Stomach (tissue), 4 donors: ENCODE measurements around the gene COP1.

Source experiments
- CTCF ChIP-seq, 7 experiments: fragments of 450-650 bp in 4 of 7; fragments of 200-600 bp in 3 of 7; sonication (generic) in 3 of 7; IDR thresholded peaks; one replicate each; pipeline ENCODE4 v1.5.1; 2016 to 2019; ENCODE audit warnings: antibody characterized with exemption in 7 of 7, control low read depth in 2 of 7, mild to moderate bottlenecking in 1 of 7
- POLR2A ChIP-seq, 4 donors: fragments of 450-650 bp; IDR thresholded peaks; one replicate each; pipeline ENCODE4 v1.6.1; 2016; ENCODE audit warnings: antibody characterized with exemption in 4 of 4, control low read depth in 2 of 4, mild to moderate bottlenecking in 1 of 4, moderate library complexity in 1 of 4
- POLR2AphosphoS5 ChIP-seq, 3 donors: sonication (generic); formaldehyde crosslinking; IDR thresholded peaks; one replicate each; pipeline ENCODE4 v1.6.1; 2016; ENCODE audit warnings: antibody characterized with exemption in 3 of 3

GRCh38 chr1:175981128-175981527 is 226.0 kb downstream of the COP1 start:
- no peak for TF ChIP-seq POLR2A (IDR thresholded peaks at IDR 0.05)
- TF ChIP-seq CTCF (IDR thresholded peaks at IDR 0.05): no peak
- TF ChIP-seq POLR2AphosphoS5 (IDR thresholded peaks at IDR 0.05): no peak
